ENCODE data around the gene CBFB. TPM values are rescaled to one million over a fixed set of nuclear protein-coding genes. Genes with fewer than 3 reads are reported as not detected.

The CBFB gene
- total and polyA plus RNA-seq, 2 experiments from 2014 or later, result 47.4 to 59.0 TPM

- Histone ChIP-seq H3K4me2 (no peak overlapping the region), H3K27me3 (no peaks in the 10 kb centered on the region), H2AFZ (no peak overlapping the region), H3K9me2 (replicated peaks; ENCODE audit: insufficient read depth) (no peaks in the 10 kb centered on the region), H3K9me3 (ENCODE audit: low read depth) (no peaks in the 10 kb centered on the region), H3K79me2 (peaks cover 70% of the 10 kb centered on the region), H3K4me1 (ENCODE audit: insufficient read depth) (peaks cover 30% of the 10 kb centered on the region), H4K20me1 (ENCODE audit: insufficient read depth, poor library complexity, severe bottlenecking) (peaks cover 3% of the 10 kb centered on the region), H3K36me3 (replicated peaks; ENCODE audit: insufficient read depth, low read depth) (no peaks in the 10 kb centered on the region), H3K27ac (no peak overlapping the region), H3K4me3 (no peak overlapping the region)
- DNase-seq (ENCODE audit: low spot score), result no peak
- WGBS (ENCODE audit: low lambda C conversion rate, missing lambda C conversion rate), result 73% methylated on average over 4 of the region's 4 CpGs
- TF ChIP-seq EZH2 (IDR thresholded peaks at IDR 0.05; ENCODE audit: borderline replicate concordance), result no peak
- TF ChIP-seq CTCF (IDR thresholded peaks at IDR 0.05; ENCODE audit: poor library complexity), result no peak
- TF ChIP-seq EZH2phosphoT487 (IDR thresholded peaks at IDR 0.05; ENCODE audit: low read depth, severe bottlenecking, unreplicated experiment), result no peak
Observed at GRCh38 chr16:67112591-67113399, 83.8 kb downstream of the CBFB start.

GRCh38 chr16:67114793-67115192, 85.8 kb downstream of the CBFB start:
- no peak for TF ChIP-seq EZH2phosphoT487 (IDR thresholded peaks at IDR 0.05; ENCODE audit: low read depth, severe bottlenecking, unreplicated experiment)
- no peak for TF ChIP-seq CTCF (IDR thresholded peaks at IDR 0.05; ENCODE audit: poor library complexity)
- TF ChIP-seq EZH2 (IDR thresholded peaks at IDR 0.05; ENCODE audit: borderline replicate concordance), result no peak

GRCh38 chr16:67115639-67116038, 86.7 kb downstream of the CBFB start:
- no peak for DNase-seq (ENCODE audit: low spot score)
- H3K4me2 ChIP-seq, result no peak overlapping the region
- peaks cover 8% of the 10 kb centered on the region for H4K20me1 ChIP-seq (ENCODE audit: insufficient read depth, poor library complexity, severe bottlenecking)
- H3K4me3 ChIP-seq, result no peak overlapping the region
- 83% methylated on average over 7 of the region's 7 CpGs for WGBS (ENCODE audit: low lambda C conversion rate, missing lambda C conversion rate)
- H3K9me3 ChIP-seq (ENCODE audit: low read depth), result no peaks in the 10 kb centered on the region
- TF ChIP-seq EZH2 (IDR thresholded peaks at IDR 0.05; ENCODE audit: borderline replicate concordance), result no peak
- no peak overlapping the region for H3K27ac ChIP-seq
- H3K27me3 ChIP-seq, result no peaks in the 10 kb centered on the region
- no peak overlapping the region for H2AFZ ChIP-seq
- peaks cover 19% of the 10 kb centered on the region for H3K4me1 ChIP-seq (ENCODE audit: insufficient read depth)
- no peaks in the 10 kb centered on the region for H3K36me3 ChIP-seq (replicated peaks; ENCODE audit: insufficient read depth, low read depth)
- no peaks in the 10 kb centered on the region for H3K9me2 ChIP-seq (replicated peaks; ENCODE audit: insufficient read depth)
- peaks cover 71% of the 10 kb centered on the region for H3K79me2 ChIP-seq

More at GRCh38 chr16:67114793-67115192, 85.8 kb downstream of the CBFB start:
- Histone ChIP-seq H3K9me3 (ENCODE audit: low read depth) (no peaks in the 10 kb centered on the region), H3K79me2 (peaks cover 78% of the 10 kb centered on the region), H3K27me3 (no peaks in the 10 kb centered on the region), H3K27ac (no peak overlapping the region), H3K9me2 (replicated peaks; ENCODE audit: insufficient read depth) (no peaks in the 10 kb centered on the region), H3K4me1 (ENCODE audit: insufficient read depth) (peaks cover 23% of the 10 kb centered on the region), H4K20me1 (ENCODE audit: insufficient read depth, poor library complexity, severe bottlenecking) (peaks cover 8% of the 10 kb centered on the region), H3K4me2 (no peak overlapping the region), H3K36me3 (replicated peaks; ENCODE audit: insufficient read depth, low read depth) (no peaks in the 10 kb centered on the region), H3K4me3 (no peak overlapping the region), H2AFZ (no peak overlapping the region)
- DNase-seq (ENCODE audit: low spot score), result no peak
- 89% methylated on average over 2 of the region's 2 CpGs for WGBS (ENCODE audit: low lambda C conversion rate, missing lambda C conversion rate)

Data from hepatocyte (in vitro differentiated cells).